CD4-positive, alpha-beta T cell treated with Interleukin-6 for 4 hours (primary cell): ENCODE results near the gene OR51E2.
"Not testable (repeated sequence)": the region's sequence is repeated elsewhere in the genome, so short reads cannot be mapped to it uniquely, and the experiment has no call there.

Source experiments
- DNase-seq: peaks from one replicate; pipeline ENCODE4 v3.0.0-alpha.2; 2020; ENCODE audit warnings: mixed read lengths

The OR51E2 gene, protein sequence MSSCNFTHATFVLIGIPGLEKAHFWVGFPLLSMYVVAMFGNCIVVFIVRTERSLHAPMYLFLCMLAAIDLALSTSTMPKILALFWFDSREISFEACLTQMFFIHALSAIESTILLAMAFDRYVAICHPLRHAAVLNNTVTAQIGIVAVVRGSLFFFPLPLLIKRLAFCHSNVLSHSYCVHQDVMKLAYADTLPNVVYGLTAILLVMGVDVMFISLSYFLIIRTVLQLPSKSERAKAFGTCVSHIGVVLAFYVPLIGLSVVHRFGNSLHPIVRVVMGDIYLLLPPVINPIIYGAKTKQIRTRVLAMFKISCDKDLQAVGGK

GRCh38 chr11:4697585-4697984, at the start of gene OR51E2:
Gene OR51E2 (minus strand): TSS chr11:4697853. CDS start chr11:4682711, 15,142 bp downstream.
- DNase-seq = no peak

GRCh38 chr11:4740735-4741134, 43.1 kb upstream of the OR51E2 start:
- no peak for DNase-seq

DNA sequence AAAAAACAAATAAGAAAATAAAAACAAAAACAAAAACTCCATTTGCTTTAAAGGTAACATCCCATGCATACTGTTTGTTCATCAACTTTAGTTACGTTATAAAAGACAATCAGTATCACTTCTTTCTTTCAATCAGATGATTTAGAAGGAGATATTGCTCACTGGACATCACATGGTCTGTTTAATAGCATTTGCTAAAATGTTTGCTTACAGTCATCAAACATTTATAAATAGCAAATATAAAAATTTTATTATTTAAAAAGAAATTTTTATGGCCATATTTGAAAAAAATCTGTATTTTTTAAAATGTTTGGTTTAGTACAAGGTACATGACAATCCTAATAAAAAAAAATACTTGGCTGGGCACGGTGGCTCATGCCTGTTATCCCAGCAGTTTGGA, 29.5 kb upstream of the OR51E2 start:
- no peak for DNase-seq

- DNase-seq = not testable (repeated sequence)
These were observed 25.2 kb upstream of the OR51E2 start for GRCh38 chr11:4722616-4723534.

- no peak for DNase-seq
These were observed 16.6 kb upstream of the OR51E2 start for GRCh38 chr11:4714300-4714699.

GRCh38 chr11:4713241-4713640, 15.6 kb upstream of the OR51E2 start:
- no peak for DNase-seq

- DNase-seq = no peak
These were observed 7.2 kb upstream of the OR51E2 start for GRCh38 chr11:4704790-4705334.

DNA sequence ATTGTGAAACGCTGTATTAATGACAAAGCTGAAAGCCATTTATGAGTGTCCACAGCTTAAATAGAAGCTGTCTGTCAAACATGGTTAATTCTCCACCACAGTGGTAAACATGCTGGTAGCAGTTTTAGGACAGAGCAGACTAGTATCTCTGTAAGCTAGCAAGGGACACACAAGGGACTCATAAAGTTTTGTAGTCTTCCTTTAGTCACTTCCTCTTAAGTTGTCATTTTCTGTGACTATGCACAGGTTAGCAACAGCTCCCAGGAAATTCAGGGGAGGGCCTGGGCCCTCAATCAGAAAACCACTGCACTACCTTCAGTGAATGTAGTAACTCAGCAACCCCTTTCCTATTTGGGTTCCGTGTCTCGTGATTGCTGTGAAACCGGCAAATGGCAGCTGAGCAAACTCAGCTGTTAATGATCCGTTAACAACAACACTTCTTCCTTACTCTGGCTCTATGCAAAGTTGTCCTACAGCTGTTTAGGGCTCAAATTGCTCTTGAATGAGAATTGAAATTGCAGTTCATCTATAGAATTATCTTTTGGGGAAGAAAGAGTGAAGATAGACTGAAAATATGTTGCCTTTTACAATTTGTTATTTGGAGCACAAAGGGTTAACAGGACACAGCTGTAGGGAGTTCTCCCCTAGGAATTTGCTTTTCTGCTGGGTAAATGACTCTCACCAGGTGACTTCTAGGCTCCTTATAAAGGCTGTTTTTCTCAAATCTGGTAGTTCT, 6.6 kb upstream of the OR51E2 start, which contains the start of gene MMP26:
Gene MMP26 (plus strand): TSS at position 731 of the 736 bp plus-strand sequence.
- DNase-seq = no peak

DNA sequence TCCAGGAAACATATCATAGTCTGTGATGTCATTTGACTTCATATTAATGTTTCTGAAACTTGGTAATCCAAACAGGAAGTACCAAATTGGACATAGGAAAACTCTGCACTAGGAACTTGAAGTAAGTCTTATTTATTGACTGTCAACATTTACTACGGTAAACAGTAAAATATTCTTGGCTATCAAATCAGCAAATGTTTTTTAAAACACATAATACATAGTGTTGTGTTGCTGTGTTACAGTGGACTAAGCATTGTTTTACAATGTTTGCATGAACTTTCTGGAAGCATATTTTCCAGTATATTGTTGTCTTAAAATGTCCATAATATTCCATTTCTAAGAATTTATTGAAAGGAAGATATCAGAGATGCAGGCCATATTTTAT, 2.8 kb upstream of the OR51E2 start:
- DNase-seq = no peak

- DNase-seq = no peak
These were observed 2.2 kb upstream of the OR51E2 start for GRCh38 chr11:4699697-4700435.

DNA sequence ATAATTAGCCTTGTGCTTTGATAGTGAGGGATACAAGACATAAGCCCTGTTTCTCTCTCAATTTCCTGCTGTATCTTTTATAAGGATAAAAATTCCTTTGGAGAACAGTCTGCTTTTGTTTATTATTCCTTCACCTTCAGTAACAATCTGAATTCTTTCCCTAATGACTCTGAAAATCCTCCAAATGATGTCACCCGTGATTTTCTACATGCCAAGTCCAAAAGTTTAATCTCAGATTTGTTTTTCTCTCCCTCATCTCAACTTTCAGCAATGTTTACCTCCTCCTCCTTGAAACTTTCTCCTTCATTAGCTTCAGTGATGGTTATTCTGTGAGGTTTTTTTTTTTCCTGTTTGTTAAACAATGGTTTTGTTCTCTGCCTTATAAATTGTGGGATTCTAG, 2.2 kb downstream of the OR51E2 start:
- no peak for DNase-seq

DNA sequence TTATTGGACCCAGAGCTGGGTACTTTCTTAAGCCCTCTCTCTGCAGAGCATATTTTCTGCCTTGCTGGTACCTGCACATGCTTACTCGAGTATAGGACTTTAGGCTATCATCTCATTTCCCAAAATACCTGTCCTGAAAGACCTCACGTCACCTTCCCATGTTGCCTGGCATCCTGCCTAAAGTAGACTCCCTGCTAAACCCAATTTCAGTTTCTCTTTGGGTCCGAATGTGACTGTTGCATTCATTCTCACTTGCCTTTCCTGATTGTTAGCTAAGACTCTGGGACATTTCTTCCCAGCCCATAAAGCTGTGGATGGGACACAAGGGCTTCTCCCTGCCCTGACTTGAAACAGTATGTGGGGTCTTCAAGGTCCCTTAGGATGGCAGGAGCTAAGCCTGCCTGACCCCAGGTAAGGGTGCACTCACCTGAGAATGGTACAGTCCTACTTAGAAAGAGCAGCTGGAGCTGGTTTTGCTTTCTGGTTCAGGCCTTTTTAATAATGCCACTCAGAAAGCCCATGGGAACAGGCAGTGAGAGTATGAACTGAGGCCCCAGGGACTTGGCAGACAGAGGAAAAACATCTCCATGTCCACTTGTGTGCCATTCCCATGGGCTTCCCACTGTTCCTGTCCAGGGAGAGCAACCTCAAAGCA, 12.9 kb downstream of the OR51E2 start:
- DNase-seq = no peak

DNA sequence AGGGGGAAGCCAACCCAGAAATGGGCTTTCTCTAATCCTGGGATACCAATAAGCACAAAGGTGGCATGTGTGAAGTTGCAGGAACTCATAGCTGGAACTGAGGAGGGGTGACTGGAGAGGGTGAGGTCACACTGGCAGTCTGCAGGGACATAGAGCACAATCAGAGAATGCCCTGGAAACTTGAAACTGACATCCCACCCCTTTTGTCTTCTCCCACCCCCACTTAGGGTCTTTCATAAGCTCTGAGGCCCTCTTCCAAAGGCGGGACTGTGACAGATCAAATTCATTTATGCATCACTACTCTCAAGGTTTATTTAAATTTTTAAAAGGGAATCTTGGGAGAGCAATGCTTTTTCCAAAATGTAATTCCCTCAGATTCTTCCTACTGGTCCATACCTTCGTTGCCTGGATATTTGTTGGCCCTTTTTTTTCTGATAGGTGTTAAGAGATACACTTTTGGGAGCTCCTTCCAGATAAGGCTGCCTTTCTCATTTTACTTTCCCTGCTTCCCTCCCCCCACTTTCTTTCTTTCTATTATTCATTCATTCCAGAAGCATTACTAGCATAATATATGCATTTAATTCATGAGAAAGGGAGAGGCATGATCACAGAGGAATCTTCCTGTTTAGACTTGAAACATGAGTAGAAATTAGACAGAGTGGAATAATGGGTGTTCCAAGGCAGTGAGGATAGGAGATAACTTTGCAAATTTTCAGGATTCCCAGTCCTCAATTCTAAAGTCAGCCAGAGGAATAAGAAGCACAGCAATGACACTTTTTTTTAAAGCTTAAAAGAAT, 14.8 kb downstream of the OR51E2 start:
- DNase-seq = no peak

DNA sequence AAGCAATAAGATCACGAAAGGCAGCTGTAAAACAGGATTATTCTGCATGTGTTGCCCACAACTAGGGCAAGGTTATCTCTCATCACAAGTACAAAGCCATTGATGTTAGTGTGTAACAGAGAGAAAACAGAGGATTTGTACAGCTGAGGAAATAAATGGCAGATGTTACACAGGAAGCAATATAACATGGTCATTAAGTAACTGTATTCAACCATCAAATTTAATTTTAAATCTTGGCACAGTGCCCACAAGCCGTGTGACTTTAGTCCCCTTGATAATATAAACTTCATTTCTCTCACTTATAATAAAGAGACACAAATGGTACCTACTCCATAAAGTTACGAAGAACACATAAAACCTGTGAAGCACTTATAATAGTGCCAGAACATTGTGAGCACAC, 17.3 kb downstream of the OR51E2 start:
- no peak for DNase-seq

DNA sequence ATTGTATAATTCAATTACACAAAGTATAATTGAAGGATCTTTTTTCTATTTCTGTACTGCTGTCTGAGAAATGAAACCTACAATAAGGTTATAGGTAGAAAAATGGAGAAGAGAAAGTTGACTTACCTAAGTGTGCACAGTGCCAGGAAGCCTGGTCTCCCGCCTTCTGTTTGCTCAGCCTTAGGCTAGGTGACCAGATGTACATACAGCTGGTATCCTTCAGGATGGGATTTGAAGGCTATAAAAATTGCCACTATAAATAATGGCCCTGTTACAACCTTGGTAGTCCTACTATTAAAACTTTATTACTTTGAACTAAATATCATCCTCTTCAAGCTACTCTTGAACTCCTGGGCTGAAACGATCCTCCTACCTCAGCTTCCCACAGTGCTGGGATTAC, 19.7 kb downstream of the OR51E2 start:
- no peak for DNase-seq

- DNase-seq = no peak
These were observed 23.9 kb downstream of the OR51E2 start for GRCh38 chr11:4673781-4674180.

GRCh38 chr11:4672470-4672869, 25.2 kb downstream of the OR51E2 start:
- no peak for DNase-seq

DNA sequence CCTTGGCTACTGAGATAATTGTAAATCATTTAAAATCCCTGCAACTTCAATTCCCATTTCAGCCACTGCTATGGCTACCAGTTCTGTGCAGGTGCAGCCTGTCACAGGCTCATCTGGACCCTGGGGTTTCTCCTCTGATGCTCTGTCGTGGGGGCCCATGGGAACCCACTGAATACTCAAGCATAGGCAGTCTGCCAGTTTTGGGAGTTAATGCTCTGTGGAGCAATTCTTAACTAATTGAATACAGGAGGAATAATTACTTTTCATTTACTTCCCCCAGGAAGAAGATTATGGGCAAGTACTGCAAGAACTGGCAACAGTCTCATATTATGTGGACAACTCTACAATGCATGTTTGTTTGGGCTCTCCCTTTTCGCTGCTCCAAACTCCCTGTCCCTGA, 25.9 kb downstream of the OR51E2 start:
- no peak for DNase-seq

- no peak for DNase-seq
These were observed 32.2 kb downstream of the OR51E2 start for GRCh38 chr11:4665424-4665823.

DNA sequence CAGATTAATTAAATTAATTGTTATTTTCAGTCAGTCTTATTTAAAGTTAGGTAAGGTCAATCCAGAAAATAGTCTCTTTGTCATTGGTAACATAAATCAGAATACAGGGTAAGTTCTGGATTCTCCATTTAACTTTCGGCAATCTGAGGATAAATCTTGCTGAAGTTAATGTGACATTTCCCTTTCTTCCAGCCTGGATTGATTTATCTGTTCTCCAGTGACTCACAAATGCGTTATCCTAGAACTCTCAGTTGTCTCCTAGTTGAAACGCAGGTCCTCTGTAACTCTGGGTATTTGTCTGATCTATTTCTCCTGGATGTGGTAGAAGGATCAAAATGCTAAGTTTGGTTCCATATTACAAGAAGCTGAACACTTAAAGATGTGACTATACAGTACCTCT, 32.9 kb downstream of the OR51E2 start:
- DNase-seq = no peak

DNA sequence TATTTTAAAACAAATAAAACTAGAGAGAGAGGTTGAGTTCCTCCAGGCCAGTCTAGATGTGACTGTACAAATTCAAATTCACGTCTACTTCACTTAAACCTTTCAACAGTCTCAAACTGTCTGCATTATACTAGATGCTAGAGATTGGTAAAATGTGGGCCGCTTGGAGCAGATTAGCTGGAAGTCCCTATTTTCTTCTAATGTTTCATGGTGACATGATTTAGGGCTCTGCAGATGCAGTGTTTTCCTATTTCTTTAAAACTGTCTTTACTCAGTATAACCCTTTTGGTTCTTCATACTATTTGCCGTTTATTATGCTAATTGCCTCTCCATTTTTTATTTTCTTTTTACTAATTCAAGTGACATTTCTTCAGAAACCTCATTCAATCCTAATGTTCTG, 33.5 kb downstream of the OR51E2 start:
- no peak for DNase-seq
